Stimulated activated effector memory CD8-positive, alpha-beta T cell treated with anti-CD3 and anti-CD28 coated beads, Interleukin-12 subunit alpha, Interleukin-12 subunit beta, amount 100 ng/mL, for 72 hours (primary cell): ENCODE results near the gene BIRC7.

ENCODE experiments used
- ATAC-seq: fragments of 150-1000 bp; cut with Tn5 transposase; 2 replicates; pipeline ENCODE4 v1.10.0; 2021
- DNase-seq, 2 donors: peaks; one replicate each; pipeline ENCODE4 v3.0.0; 2021 to 2022; ENCODE audit warnings: low spot score in 2 of 2
- H3K27ac Mint-ChIP-seq: one replicate; pipeline ENCODE4 v1.8.0; 2022; ENCODE audit warnings: mild to moderate bottlenecking, mixed read lengths
- H3K36me3 Mint-ChIP-seq: one replicate; pipeline ENCODE4 v1.8.0; 2022; ENCODE audit warnings: mild to moderate bottlenecking, mixed read lengths
- H3K4me1 Mint-ChIP-seq: one replicate; pipeline ENCODE4 v1.8.0; 2022; ENCODE audit warnings: mixed read lengths
- H3K4me3 Mint-ChIP-seq: one replicate; pipeline ENCODE4 v1.8.0; 2022; ENCODE audit warnings: mild to moderate bottlenecking, mixed read lengths
- H3K9me3 Mint-ChIP-seq: one replicate; pipeline ENCODE4 v1.8.0; 2022; ENCODE audit warnings: mixed read lengths

The BIRC7 gene, protein sequence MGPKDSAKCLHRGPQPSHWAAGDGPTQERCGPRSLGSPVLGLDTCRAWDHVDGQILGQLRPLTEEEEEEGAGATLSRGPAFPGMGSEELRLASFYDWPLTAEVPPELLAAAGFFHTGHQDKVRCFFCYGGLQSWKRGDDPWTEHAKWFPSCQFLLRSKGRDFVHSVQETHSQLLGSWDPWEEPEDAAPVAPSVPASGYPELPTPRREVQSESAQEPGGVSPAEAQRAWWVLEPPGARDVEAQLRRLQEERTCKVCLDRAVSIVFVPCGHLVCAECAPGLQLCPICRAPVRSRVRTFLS

DNA sequence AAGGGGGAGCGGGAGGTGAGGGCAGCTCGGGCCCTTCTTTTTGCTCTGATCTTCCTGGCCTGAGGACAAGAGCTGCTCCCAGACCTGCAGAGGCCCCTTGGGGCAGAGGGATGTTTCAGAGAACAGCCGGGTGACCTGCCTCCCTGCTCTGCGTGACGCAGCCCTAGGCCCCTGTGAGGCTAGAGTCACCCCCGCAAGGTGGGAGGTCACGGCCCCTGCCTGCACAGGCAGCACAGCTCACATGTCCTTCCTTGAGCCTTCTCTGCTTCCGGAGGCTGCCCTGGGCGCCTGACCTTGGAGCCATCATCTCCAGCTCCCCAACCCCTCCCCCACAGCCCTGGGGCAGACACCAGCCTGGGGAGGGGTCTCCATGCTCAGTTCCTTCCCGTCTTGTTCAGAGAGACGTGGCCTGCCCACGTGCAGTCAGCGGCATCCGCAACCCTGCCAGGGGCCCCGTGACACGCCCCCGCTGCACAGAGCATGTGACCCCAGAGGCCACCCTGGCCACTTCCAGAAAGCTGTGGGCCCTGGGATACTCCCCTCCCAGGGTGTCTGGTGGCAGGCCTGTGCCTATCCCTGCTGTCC lies at the start of gene BIRC7:
TSS of gene BIRC7 (plus strand) at position 507 of the 585 bp plus-strand sequence. CDS start 192 bp downstream, outside the sequence.
- H3K36me3 Mint-ChIP-seq = no peaks in the 10 kb centered on the region

DNA sequence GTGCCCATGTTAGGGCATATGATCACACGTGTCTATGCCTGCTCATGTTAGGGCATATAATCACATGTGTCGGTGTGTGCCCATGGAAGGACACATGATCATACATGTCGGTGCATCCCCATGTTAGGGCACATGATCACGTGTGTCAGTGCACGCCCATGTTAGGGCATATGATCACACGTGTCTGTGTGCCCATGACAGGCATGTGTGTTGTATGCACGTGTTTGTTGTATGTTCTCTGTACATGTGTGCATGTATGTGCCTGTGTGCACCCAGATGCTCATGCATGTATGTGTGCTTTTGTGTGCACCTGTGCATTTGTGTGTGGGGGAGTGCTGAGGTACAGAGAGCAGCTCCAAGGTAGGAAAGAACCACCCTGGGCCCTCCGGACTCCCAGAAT lies 49.6 kb upstream of the BIRC7 start:
- Mint-ChIP-seq H3K36me3 (no peaks in the 10 kb centered on the region), H3K27ac (no peak overlapping the region), H3K4me1 (peaks cover 12% of the 10 kb centered on the region), H3K9me3 (no peaks in the 10 kb centered on the region), H3K4me3 (no peak overlapping the region)
- no peak for DNase-seq
- ATAC-seq = no peak

More for the DNA sequence above, at the start of gene BIRC7:
- H3K9me3 Mint-ChIP-seq = no peaks in the 10 kb centered on the region
- peak within 1 kb of the TSS; percentile 40 for H3K27ac Mint-ChIP-seq
- no peak for DNase-seq
- ATAC-seq = peak; percentile 53
- peak within 1 kb of the TSS; percentile 40 for H3K4me3 Mint-ChIP-seq
- peaks cover 6% of the 10 kb centered on the region for H3K4me1 Mint-ChIP-seq

DNA sequence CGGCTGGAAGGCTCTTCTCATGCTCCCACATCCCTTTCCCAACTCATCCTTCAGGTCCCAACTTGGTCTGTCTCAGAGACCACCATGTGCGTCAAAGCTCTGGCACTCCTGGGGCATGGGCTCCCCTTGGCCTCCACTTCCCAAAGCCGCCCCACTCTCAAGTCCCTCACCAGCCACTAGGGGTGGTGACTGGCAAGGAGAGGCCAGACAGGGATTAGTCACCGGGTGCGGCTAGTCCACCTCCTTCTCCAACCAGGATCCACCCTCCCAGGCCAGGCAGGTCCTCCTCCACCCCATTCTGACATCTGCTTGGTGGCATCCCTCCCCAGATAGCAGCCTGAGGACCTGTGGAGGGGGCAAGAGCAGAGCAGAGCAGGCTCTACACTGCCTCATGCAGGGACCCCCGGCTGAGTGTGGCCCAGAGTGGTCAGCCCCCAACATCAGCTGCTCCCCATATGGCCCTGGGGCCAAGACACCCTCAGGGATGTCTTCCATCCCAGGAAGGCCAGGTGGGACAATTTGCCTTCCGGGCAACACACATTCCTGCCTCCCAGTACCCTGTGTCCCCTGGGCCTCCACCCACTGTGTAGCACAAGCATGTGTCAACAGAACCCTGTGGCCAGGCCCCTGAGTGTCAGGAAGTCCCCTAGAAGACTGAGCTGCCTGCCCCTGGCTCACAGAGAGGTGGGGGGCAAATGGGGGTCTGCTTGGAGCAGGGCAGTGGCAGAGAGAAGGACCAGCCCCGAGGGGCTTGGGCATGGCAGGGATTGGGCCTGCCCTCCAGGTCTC lies 49.0 kb upstream of the BIRC7 start:
- Mint-ChIP-seq H3K36me3 (no peaks in the 10 kb centered on the region), H3K4me1 (peaks cover 7% of the 10 kb centered on the region), H3K4me3 (no peak overlapping the region), H3K27ac (no peak overlapping the region), H3K9me3 (no peaks in the 10 kb centered on the region)
- ATAC-seq = no peak
- no peak for DNase-seq

DNA sequence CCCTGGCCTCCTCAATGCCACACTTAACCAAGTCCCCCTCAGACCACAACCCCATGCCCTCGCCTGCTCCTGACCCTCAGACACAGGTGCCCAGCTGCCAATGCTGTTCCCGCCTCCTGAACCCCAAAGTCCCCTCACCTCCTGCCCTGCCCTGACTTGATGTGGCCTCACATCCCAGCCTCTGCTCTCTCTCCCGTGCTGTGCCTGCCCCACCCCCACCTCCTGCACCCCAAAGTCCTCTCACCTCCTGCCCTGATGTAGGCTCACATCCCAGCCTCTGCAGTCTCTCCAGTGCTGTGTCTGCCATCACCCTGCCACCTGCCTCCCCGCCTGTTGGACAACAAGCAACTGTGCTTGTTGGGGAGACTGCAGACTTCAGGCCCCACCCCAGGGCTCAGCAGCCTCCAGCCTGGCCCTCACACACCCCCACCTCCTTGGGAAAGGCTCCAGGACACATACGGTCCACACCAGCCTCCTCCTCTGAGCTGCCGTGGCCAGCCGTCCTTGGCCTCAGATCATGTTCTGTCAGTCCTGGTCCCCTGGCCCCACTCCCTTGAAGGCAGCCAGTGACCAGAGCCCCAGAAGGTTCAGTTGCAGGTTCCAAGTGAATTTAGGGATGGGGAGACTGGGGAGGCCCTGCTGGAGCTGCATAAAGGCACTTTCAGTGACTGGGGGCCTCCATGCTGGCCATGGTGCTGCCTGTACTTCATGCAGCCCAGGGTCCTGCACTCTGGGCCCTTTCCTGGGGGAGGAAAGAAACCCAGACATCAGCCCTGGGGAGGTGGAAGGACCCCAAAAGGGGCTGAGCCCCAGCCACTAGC lies 48.2 kb upstream of the BIRC7 start:
- H3K9me3 Mint-ChIP-seq = no peaks in the 10 kb centered on the region
- H3K4me3 Mint-ChIP-seq = no peak overlapping the region
- ATAC-seq (no peak), DNase-seq (no peak)
- no peaks in the 10 kb centered on the region for H3K36me3 Mint-ChIP-seq
- H3K27ac Mint-ChIP-seq = peak overlapping the region; percentile 61
- peaks cover 7% of the 10 kb centered on the region for H3K4me1 Mint-ChIP-seq

GRCh38 chr20:63188159-63188442 lies 47.6 kb upstream of the BIRC7 start:
- Mint-ChIP-seq H3K9me3 (no peaks in the 10 kb centered on the region), H3K4me1 (peaks cover 7% of the 10 kb centered on the region)
- no peak for ATAC-seq

GRCh38 chr20:63188641-63189321 lies 46.9 kb upstream of the BIRC7 start:
- Mint-ChIP-seq H3K4me1 (peaks cover 7% of the 10 kb centered on the region), H3K27ac (no peak overlapping the region)

More at GRCh38 chr20:63188159-63188442, 47.6 kb upstream of the BIRC7 start:
- Mint-ChIP-seq H3K4me3 (no peak overlapping the region), H3K27ac (no peak overlapping the region), H3K36me3 (no peaks in the 10 kb centered on the region)
- no peak for DNase-seq

DNA sequence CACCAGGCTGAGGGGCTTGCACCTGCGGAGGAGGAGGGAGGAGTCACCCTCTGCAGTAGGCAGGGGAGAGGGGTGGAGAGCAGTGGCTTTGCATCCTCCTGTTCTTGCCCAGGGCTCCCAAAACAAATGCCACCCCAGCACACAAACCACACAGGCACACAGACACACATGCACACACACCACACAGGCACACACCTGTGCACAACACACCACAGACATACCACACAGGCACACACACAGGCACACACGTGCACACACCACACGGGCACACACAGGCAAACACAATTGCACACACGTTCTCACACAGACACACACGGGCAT lies 46.4 kb upstream of the BIRC7 start:
- Mint-ChIP-seq H3K4me1 (peaks cover 7% of the 10 kb centered on the region), H3K9me3 (no peaks in the 10 kb centered on the region), H3K4me3 (no peak overlapping the region), H3K36me3 (no peaks in the 10 kb centered on the region), H3K27ac (no peak overlapping the region)
- no peak for DNase-seq
- ATAC-seq = no peak

More at GRCh38 chr20:63188641-63189321, 46.9 kb upstream of the BIRC7 start:
- Mint-ChIP-seq H3K4me3 (no peak overlapping the region), H3K36me3 (no peaks in the 10 kb centered on the region), H3K9me3 (no peaks in the 10 kb centered on the region)
- no peak for DNase-seq
- ATAC-seq = no peak

DNA sequence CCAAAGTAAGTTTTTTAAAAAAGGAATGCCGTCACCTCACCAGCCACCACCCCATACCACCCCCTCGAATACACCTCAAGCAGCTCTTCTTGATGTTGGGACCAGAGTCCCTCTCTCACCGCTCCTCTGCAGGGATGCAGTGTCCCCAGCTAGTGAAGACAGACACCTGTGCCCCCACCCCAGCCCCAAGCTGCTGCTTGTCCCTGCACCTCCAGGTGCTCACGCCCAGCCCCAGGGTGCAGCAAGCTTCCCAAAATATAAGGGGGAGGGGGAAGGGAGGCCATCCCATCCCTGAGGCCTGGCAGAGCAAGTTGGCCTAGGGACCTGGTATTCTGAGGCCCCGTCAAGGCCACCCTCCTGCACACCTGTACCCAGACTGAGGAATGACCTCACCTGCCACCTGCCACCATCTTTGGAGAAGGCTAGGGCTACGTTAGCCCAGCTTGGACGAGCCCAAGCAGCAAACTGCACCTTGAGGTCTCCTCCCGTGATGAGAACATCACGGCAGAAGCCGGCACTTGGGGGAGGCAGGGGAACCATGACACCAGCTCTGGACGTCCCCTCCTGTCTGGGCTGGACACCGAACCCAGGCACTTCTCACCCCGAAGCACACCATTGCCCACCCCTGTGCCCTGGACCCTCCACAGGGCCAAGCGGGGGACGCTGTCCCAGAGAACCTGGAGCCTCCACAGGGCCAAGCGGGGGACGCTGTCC lies 45.7 kb upstream of the BIRC7 start:
- peaks cover 6% of the 10 kb centered on the region for H3K36me3 Mint-ChIP-seq
- H3K9me3 Mint-ChIP-seq = no peaks in the 10 kb centered on the region
- DNase-seq (no peak), ATAC-seq (no peak)
- peaks cover 7% of the 10 kb centered on the region for H3K4me1 Mint-ChIP-seq
- H3K27ac Mint-ChIP-seq = no peak overlapping the region
- H3K4me3 Mint-ChIP-seq = no peak overlapping the region

DNA sequence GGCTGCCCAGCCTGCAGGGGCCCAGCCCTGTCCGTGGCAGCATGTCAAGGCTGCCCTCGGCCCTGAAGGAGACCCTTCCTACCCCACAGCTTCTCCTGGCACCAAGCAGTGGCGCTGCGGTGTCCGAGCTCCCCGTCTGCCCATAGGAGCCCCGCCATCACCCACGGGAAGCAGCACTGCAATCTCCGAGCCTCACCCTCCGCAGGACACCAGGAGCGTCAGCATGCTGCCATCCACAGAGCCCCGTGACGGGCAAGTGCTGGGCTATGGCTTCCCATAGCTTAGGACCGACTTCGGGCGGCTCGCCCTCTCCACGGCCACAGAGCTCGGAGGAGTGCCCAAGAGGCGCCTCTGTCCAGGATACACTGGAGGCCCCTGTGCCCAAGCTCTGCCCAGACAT lies 44.9 kb upstream of the BIRC7 start:
- peaks cover 14% of the 10 kb centered on the region for H3K36me3 Mint-ChIP-seq
- no peaks in the 10 kb centered on the region for H3K9me3 Mint-ChIP-seq
- H3K27ac Mint-ChIP-seq = no peak overlapping the region
- ATAC-seq (no peak), DNase-seq (no peak)
- no peak overlapping the region for H3K4me3 Mint-ChIP-seq
- peaks cover 7% of the 10 kb centered on the region for H3K4me1 Mint-ChIP-seq

GRCh38 chr20:63191400-63191799 lies 44.3 kb upstream of the BIRC7 start:
- Mint-ChIP-seq H3K9me3 (no peaks in the 10 kb centered on the region), H3K4me1 (peaks cover 8% of the 10 kb centered on the region), H3K27ac (no peak overlapping the region), H3K4me3 (no peak overlapping the region), H3K36me3 (peaks cover 20% of the 10 kb centered on the region)
- no peak for DNase-seq
- ATAC-seq = peak; percentile 7

DNA sequence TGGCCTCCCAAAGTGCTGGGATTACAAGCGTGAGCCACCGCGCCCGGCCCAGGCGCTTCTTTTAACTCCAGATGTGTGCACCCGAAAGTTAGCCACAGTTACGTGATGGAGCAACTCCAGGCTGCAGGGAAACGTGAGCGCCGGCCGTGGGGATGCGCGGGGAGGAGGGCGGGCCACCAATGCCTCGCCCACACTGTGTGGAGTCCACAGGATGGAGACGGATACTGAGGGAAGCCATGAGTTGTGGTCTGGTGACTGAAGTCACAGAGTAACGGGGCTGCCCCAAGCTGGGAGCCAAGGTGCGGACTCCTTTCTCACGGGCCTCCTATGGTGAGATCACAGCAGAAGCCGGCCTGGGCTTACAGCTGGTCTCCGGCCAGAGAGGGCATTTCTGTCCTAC lies 43.0 kb upstream of the BIRC7 start:
- no peak for DNase-seq
- H3K9me3 Mint-ChIP-seq = no peaks in the 10 kb centered on the region
- no peak overlapping the region for H3K27ac Mint-ChIP-seq
- no peak for ATAC-seq
- no peak overlapping the region for H3K4me3 Mint-ChIP-seq
- peaks cover 12% of the 10 kb centered on the region for H3K4me1 Mint-ChIP-seq
- H3K36me3 Mint-ChIP-seq = peaks cover 33% of the 10 kb centered on the region

DNA sequence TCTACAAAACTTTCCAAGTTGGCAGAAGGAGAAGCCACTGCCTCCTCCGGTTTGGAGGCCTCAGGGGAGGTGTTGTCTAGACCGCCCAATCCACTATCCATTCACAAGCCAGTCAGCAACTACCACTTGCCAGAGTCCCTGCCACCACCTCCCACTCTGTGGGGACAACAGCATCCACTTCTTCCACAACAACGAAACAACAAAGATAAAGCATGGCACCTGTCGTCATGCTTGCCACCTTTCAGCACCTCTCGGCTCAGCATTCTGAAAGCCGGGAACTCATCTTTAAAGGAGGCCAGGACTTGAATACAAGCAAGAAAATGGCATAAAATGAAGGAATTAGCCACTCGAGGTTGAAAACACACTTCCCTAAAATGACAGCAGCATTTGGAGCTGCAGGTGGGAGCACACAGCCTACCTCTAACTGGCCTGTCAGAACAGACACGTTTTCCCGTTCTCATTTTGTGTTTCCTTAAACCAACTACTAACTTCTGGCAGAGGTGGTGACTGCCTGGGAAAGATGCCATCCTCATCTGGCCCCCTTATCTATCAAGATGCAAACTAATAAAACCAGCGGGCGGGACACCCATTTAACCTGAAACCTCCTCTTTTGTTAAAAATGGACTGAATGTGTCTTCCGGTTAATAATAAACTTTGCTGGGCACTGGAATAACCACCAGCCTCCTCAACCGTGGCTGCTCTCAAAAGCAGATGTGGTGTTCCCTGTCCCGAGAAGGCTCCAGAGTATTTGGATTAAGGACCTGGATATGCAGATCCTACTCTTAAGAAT lies 41.5 kb upstream of the BIRC7 start:
- H3K27ac Mint-ChIP-seq = peak overlapping the region; percentile 60
- H3K4me3 Mint-ChIP-seq = no peak overlapping the region
- DNase-seq (no peak), ATAC-seq (no peak)
- no peaks in the 10 kb centered on the region for H3K9me3 Mint-ChIP-seq
- H3K4me1 Mint-ChIP-seq = peaks cover 10% of the 10 kb centered on the region
- peaks cover 48% of the 10 kb centered on the region for H3K36me3 Mint-ChIP-seq

GRCh38 chr20:63194797-63195173 lies 40.9 kb upstream of the BIRC7 start:
- Mint-ChIP-seq H3K36me3 (peaks cover 54% of the 10 kb centered on the region), H3K9me3 (no peaks in the 10 kb centered on the region), H3K4me1 (peaks cover 5% of the 10 kb centered on the region), H3K4me3 (no peak overlapping the region), H3K27ac (no peak overlapping the region)
- ATAC-seq = no peak
- no peak for DNase-seq
